Measurements from ENCODE around the gene CASKIN1. TPM values are rescaled to one million over a fixed set of nuclear protein-coding genes. Genes with fewer than 3 reads are reported as not detected.

Gene CASKIN1
- total and polyA plus RNA-seq, 4 donors, result under 0.01 to 0.17 (median 0.09) TPM; not detected in 1

DNA sequence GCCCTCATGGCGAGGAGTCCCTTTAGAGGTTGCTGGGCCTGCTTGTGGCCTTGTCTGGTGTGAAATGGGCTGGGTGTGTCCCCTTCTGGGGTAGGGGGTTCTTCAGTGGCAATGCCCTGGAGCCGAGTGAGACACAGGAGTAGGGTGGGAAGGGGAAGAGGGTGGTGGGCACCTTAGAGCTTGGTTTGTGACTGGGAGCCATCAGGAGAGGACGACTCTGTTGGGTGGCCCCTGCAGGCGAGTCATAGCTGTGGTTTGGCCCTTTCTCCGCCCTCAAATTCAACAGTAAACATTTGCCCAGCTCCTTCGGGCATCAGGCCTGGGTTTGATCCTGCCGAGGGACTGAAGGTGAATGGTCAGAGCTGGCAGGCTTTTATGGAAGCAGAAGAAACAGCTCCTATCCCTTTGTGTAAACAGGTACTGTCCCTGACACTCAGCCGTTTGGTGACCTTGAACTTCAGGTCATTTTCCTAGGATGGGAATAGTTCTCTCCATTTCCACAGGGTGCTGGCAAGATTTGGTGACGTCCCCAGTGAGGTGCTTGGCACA, 29.9 kb upstream of the CASKIN1 start:
- H3K27ac ChIP-seq (ENCODE audit: low read depth in 1 of 2, low read length in 2 of 2), result peak overlapping the region in 1 of 2 donors; percentile 13
- no peaks in the 10 kb centered on the region for H3K9me3 ChIP-seq (ENCODE audit: control insufficient read depth in 4 of 4, low read length in 3 of 4)
- peaks cover 10 to 33% (median 27%) of the 10 kb centered on the region in 4 donors for H3K4me1 ChIP-seq (ENCODE audit: control insufficient read depth in 4 of 4, insufficient read depth in 4 of 4, low read length in 3 of 4)
- no peak for DNase-seq (ENCODE audit: low spot score)
- peak; percentile 92 for TF ChIP-seq FOXA2 (IDR thresholded peaks at IDR 0.05)
- TF ChIP-seq HNF4G (IDR thresholded peaks at IDR 0.05), result no peak
- no peak for TF ChIP-seq GABPA (IDR thresholded peaks at IDR 0.05 in 1 of 2, conservative IDR thresholded peaks at IDR 0.05 in 1 of 2)
- TF ChIP-seq, protein P1, sequence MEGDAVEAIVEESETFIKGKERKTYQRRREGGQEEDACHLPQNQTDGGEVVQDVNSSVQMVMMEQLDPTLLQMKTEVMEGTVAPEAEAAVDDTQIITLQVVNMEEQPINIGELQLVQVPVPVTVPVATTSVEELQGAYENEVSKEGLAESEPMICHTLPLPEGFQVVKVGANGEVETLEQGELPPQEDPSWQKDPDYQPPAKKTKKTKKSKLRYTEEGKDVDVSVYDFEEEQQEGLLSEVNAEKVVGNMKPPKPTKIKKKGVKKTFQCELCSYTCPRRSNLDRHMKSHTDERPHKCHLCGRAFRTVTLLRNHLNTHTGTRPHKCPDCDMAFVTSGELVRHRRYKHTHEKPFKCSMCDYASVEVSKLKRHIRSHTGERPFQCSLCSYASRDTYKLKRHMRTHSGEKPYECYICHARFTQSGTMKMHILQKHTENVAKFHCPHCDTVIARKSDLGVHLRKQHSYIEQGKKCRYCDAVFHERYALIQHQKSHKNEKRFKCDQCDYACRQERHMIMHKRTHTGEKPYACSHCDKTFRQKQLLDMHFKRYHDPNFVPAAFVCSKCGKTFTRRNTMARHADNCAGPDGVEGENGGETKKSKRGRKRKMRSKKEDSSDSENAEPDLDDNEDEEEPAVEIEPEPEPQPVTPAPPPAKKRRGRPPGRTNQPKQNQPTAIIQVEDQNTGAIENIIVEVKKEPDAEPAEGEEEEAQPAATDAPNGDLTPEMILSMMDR (IDR thresholded peaks at IDR 0.05; ENCODE audit: low read depth, low read length, missing input control), result no peak
- TF ChIP-seq HNF4A (conservative IDR thresholded peaks at IDR 0.05), result peak; percentile 69 to 75
- peak; percentile 85 for TF ChIP-seq SP1 (IDR thresholded peaks at IDR 0.05)
- TF ChIP-seq, protein P2, sequence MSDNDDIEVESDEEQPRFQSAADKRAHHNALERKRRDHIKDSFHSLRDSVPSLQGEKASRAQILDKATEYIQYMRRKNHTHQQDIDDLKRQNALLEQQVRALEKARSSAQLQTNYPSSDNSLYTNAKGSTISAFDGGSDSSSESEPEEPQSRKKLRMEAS (IDR thresholded peaks at IDR 0.05), result no peak
- TF ChIP-seq YY1 (IDR thresholded peaks at IDR 0.05), result no peak
- peak; percentile 92 to 94 for TF ChIP-seq RXRA (IDR thresholded peaks at IDR 0.05)
- TF ChIP-seq FOXA1 (IDR thresholded peaks at IDR 0.05), result peak; percentile 91
- TF ChIP-seq EGR1 (IDR thresholded peaks at IDR 0.05; ENCODE audit: low read depth in 2 of 2), result no peak
- no peak for TF ChIP-seq TAF1 (conservative IDR thresholded peaks at IDR 0.05)
- H3K27me3 ChIP-seq (ENCODE audit: control insufficient read depth in 4 of 4, insufficient read depth in 4 of 4, low read length in 3 of 4), result no peaks in the 10 kb centered on the region
- no peak overlapping the region for H3K4me3 ChIP-seq (ENCODE audit: low read depth in 1 of 3, low read length in 3 of 3)
- 33% methylated on average over 9 of the region's 9 CpGs for WGBS
- H3K9ac ChIP-seq (ENCODE audit: low read depth in 1 of 2, low read length in 2 of 2), result no peak overlapping the region
- peaks cover 0 to 25% (median 11%) of the 10 kb centered on the region in 4 donors for H3K36me3 ChIP-seq (ENCODE audit: control insufficient read depth in 4 of 4, insufficient read depth in 3 of 4, low read depth in 1 of 4, low read length in 3 of 4)

DNA sequence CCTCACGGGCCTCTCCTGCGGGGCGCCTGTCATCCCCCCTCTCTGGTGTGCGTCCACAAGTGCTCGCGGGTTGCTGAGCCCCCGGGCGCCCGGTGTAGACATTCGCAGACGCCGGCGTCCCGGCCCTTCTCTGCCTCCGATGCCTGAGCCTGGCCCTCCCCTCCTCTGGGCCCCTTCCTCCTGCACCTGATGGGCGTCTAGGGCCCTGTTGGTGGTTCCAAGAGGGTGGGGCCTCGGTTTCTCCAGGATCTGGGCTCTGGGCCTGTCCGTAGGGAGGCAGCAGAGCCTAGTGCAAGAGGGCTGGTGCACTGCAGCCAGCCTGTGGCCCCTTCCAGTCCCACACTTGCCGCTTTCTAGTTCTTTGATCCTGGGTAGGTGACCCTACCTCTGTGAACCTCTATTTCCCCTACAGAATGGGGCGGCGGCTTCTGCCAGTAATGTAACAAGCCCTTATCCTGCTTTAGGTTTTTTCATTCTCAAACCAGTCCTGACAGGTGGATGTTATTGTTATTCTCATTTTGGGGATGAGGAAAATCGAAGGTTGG, 27.6 kb upstream of the CASKIN1 start:
- TF ChIP-seq, protein P3, sequence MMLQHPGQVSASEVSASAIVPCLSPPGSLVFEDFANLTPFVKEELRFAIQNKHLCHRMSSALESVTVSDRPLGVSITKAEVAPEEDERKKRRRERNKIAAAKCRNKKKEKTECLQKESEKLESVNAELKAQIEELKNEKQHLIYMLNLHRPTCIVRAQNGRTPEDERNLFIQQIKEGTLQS (IDR thresholded peaks at IDR 0.05), result no peak
- TF ChIP-seq, protein P1 (IDR thresholded peaks at IDR 0.05; ENCODE audit: low read depth, low read length, missing input control), result peak; percentile 16
- TF ChIP-seq RAD21 (IDR thresholded peaks at IDR 0.05) (peak; percentile 64 to 72), GABPA (IDR thresholded peaks at IDR 0.05 in 1 of 2, conservative IDR thresholded peaks at IDR 0.05 in 1 of 2) (no peak)
- Histone ChIP-seq H3K9ac (ENCODE audit: low read depth in 1 of 2, low read length in 2 of 2) (peak overlapping the region; percentile 26 to 92), H3K27ac (ENCODE audit: low read depth in 1 of 2, low read length in 2 of 2) (peak overlapping the region; percentile 65 to 75), H3K4me3 (ENCODE audit: low read depth in 1 of 3, low read length in 3 of 3) (peak overlapping the region; percentile 67 to 81 (median 72)), H3K36me3 (ENCODE audit: control insufficient read depth in 4 of 4, insufficient read depth in 3 of 4, low read depth in 1 of 4, low read length in 3 of 4) (peaks cover 0 to 6% (median 1%) of the 10 kb centered on the region in 4 donors), H3K4me1 (ENCODE audit: control insufficient read depth in 4 of 4, insufficient read depth in 4 of 4, low read length in 3 of 4) (peaks cover 10 to 33% (median 27%) of the 10 kb centered on the region in 4 donors), H3K27me3 (ENCODE audit: control insufficient read depth in 4 of 4, insufficient read depth in 4 of 4, low read length in 3 of 4) (no peaks in the 10 kb centered on the region), H3K9me3 (ENCODE audit: control insufficient read depth in 4 of 4, low read length in 3 of 4) (no peaks in the 10 kb centered on the region)
- 5% methylated on average over 22 of the region's 22 CpGs for WGBS
- peak; percentile 50 for DNase-seq (ENCODE audit: low spot score)
